ENCODE results near the gene ULK4.
A peak's percentile ranks its signal among the peaks of the same experiment; 100 is the strongest.

The ULK4 gene

DNA sequence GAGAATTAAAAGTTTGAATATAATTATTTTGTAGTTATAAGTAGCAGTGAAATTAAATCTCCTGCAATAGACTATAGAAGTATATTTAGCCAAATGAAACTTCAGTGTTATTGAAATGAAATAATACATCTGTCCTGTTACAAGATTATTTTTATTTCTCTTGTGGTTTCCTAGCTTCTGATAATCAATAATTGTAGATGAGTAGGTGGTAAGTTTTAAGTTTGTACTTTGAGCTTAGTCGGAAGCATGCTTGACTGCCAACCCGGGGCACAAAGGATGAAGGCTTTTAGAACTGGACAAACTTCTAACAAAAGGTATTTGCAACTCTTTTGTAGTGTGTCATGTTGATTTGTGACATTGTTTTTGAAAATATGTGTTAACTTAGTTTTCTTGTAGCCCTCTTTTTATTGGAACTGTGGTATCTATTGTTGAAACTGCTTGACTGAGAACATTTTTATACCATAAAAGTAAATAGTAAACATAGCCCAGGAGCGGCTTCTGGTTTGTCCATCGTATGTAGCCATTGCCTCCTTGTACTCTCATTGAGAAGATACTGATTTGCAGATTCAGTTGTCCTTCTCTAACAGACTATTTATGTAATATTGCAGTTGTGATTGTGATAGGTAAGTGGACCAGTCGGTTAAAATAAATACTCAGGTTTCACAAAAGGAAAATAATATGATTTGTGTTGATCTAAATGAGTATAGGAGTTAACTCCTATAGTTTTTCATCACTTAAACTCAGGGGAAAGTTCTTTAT, 759.6 kb downstream of the ULK4 start:
- TF ChIP-seq, protein P1, sequence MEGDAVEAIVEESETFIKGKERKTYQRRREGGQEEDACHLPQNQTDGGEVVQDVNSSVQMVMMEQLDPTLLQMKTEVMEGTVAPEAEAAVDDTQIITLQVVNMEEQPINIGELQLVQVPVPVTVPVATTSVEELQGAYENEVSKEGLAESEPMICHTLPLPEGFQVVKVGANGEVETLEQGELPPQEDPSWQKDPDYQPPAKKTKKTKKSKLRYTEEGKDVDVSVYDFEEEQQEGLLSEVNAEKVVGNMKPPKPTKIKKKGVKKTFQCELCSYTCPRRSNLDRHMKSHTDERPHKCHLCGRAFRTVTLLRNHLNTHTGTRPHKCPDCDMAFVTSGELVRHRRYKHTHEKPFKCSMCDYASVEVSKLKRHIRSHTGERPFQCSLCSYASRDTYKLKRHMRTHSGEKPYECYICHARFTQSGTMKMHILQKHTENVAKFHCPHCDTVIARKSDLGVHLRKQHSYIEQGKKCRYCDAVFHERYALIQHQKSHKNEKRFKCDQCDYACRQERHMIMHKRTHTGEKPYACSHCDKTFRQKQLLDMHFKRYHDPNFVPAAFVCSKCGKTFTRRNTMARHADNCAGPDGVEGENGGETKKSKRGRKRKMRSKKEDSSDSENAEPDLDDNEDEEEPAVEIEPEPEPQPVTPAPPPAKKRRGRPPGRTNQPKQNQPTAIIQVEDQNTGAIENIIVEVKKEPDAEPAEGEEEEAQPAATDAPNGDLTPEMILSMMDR (conservative IDR thresholded peaks at IDR 0.05; ENCODE audit: low read depth, low read length) = no peak
- peak overlapping the region; percentile 69 for H3K4me3 ChIP-seq (ENCODE audit: low read length)
- DNase-seq (ENCODE audit: low read depth) = no peak

GRCh38 chr3:41200669-41201021, 761.3 kb downstream of the ULK4 start:
- DNase-seq (ENCODE audit: low read depth) = no peak
- H3K4me3 ChIP-seq (ENCODE audit: low read length) = peak overlapping the region; percentile 69
- TF ChIP-seq, protein P1 (conservative IDR thresholded peaks at IDR 0.05; ENCODE audit: low read depth, low read length) = no peak

DNA sequence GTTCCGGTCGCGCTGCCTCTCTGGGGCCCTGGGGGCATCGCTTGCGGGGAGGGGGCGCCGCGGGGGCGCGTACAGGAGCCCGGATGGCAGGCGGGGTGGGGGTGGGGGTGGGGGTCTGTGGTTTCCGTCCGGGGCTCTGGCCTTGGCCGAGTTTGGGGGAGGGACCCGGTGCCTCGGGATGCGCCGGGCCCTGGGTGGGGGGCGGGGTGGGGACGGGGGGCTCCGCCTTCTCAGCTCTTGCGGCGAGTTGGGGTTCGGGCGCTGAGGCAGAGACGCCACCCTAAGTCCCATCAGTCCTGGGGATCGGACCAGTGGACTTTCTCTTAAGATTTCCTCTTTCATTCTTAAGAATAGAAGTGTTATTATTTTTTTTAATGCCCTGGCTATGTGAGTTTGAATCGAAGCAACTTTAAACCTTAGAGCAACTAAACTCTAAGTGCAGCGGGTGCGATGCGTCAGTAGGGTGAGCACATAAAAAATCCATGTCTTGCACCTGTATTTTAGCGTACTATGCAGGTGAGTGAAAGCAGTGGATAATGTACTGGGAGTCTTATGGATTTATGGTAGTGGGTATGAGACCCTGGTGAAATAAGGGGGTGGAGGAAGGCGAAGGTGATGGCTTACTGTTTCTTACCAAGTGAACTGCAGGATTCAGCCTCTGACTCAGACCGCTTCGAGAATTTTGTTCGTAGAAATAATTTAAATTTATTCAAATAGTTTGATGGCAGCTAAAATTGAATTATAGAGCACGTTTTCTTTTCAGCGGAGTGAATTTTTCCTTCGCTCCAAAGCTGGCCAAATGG, 761.8 kb downstream of the ULK4 start:
- DNase-seq (ENCODE audit: low read depth) = no peak
- TF ChIP-seq, protein P1 (conservative IDR thresholded peaks at IDR 0.05; ENCODE audit: low read depth, low read length) = no peak
- H3K4me3 ChIP-seq (ENCODE audit: low read length) = peak overlapping the region; percentile 69

- peak; percentile 89 for DNase-seq (ENCODE audit: low read depth)
- TF ChIP-seq, protein P1 (conservative IDR thresholded peaks at IDR 0.05; ENCODE audit: low read depth, low read length) = no peak
- H3K4me3 ChIP-seq (ENCODE audit: low read length) = peak within 1 kb of the TSS; percentile 69
These were observed 762.7 kb downstream of the ULK4 start, which contains the start of gene CTNNB1 for GRCh38 chr3:41198950-41199865. TSS of gene CTNNB1 (plus strand) at chr3:41199505. CDS start at chr3:41224069, 24,564 bp downstream.

GRCh38 chr3:41198526-41198925, 763.4 kb downstream of the ULK4 start:
- TF ChIP-seq, protein P1 (conservative IDR thresholded peaks at IDR 0.05; ENCODE audit: low read depth, low read length) = no peak
- peak overlapping the region; percentile 69 for H3K4me3 ChIP-seq (ENCODE audit: low read length)
- DNase-seq (ENCODE audit: low read depth) = no peak

DNA sequence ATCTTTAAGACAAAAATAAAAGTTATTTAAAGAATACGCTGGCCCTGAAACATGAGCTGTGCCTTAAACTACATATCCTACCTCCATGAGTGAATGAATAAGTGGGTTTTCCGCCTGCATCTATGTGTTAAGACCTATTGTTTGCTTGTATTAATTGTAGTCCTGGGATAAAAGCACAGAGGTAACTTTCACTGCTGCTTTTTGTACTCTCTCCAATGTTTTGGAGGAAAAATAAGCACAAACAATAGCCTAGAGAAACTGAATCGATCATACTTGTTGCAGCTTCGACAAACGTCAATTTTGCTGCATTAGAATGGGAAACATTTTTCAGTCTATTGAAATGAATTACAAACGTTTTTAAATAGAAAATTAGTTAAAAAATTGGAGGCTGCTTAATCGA, 763.9 kb downstream of the ULK4 start:
- TF ChIP-seq, protein P1 (conservative IDR thresholded peaks at IDR 0.05; ENCODE audit: low read depth, low read length) = no peak
- no peak overlapping the region for H3K4me3 ChIP-seq (ENCODE audit: low read length)
- DNase-seq (ENCODE audit: low read depth) = no peak
